D341Med (cell line): Measurements from ENCODE around the gene MYO1D.
"Not testable (repeated sequence)": the region's sequence is repeated elsewhere in the genome, so short reads cannot be mapped to it uniquely, and the experiment has no call there.

Experiments
- DNase-seq: peaks from one replicate; pipeline ENCODE4 v3.0.0; 2012; ENCODE audit warnings: low spot score

MYO1D gene

DNA sequence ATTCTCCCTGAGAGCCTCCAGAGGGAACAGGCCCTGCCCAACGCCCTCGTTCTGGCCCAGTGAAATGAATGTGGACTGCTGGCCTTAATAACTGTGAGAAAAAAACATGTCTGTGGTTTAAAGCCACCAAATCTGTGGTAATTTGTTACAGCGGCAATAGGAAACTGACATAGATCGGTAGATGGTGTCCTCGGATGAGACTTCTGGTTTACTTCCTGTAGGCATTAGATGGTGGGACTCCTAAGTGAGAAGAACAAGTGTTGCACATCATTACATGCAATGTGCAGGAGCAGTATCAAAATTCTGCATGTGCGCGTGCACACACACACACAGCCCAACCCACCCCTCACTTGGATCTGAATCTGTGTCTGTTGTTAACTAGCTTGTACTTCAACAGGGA is 348.1 kb downstream of the MYO1D start:
- no peak for DNase-seq

GRCh38 chr17:32527146-32527545 is 349.8 kb downstream of the MYO1D start:
- no peak for DNase-seq

DNA sequence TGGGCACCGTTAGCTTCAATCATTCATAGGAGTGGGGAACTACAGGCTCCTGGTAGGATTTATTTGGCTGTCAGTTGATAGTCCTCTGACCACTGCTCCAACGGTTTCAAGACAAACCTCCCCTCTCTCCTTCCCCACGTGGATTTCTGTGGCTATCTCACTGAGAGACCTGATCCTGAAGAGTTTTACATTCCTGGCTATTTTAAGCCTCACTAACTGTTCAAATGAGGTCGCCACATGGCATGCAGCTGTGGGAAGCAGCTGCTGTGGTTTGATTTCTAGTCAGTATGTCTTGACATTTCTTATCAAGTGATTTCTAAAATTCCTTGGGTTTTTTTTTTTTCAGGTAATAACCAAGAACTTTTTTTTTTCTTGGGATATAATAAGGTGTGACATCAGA is 351.8 kb downstream of the MYO1D start:
- DNase-seq = no peak

- not testable (repeated sequence) for DNase-seq
Measured at GRCh38 chr17:32524553-32524880, 352.4 kb downstream of the MYO1D start.

- no peak for DNase-seq
Measured at GRCh38 chr17:32523827-32524552, 352.9 kb downstream of the MYO1D start.

DNA sequence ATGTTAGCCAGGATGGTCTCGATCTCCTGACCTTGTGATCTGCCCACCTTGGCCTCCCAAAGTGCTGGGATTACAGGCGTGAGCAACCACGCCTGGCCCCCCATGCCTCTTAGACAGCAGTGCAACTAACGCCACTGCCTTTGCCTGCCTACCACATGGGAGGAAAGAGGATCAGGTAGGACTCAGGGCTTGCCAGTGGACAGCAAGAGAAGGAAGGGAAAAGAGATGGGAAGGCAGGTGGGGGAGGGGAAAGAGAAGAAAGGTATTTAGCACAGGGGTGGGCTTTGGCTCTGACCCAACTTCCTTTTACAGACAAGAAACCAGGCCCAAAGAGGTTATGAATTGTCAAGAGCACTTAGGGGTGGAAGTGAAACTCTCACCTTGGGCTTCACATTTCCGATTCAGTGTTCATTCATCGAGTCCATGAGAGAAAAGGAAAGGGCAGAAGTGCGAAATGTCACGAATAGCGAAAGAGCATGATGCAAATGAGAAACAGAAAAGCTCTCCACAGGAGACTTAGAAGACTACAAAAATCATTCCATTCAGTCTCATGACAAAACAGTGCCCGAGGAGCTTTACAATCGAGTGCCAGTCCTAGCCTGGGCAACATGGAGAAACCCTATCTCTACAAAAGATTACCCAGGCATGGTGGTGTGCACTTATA is 353.8 kb downstream of the MYO1D start:
- DNase-seq = no peak

DNA sequence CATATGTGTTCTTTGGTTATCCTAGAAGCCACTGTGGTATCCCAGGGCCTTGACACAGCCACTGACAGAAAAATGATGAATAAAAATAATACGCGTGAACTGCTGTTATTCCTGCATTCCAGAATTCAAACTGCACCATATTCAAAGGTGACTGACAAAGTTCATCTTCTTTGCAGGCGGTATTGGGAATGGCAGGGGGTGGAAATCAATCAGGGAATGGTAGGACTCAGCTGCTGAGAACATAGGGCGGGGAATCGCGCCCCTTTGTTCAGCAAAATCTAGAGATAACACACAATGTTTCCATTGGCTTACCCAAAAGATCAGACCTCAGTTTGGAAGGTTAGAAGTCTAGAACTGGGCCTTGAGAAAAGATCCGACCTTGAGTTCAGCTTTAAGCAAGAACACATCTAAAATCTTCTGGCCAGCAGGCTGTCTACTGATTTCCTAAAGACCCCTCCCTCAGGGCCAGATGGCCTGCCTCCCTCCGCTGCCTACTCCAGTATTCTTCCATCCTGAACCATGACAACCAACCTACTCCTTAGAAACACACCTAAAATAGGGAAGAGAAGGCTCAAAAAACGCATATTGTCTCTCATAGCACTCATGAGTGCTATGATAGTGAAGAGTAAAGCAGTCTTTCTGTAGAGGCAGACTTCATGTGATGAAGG is 356.1 kb downstream of the MYO1D start:
- no peak for DNase-seq

- DNase-seq = no peak
Measured at GRCh38 chr17:32520104-32520701, 356.7 kb downstream of the MYO1D start.

DNA sequence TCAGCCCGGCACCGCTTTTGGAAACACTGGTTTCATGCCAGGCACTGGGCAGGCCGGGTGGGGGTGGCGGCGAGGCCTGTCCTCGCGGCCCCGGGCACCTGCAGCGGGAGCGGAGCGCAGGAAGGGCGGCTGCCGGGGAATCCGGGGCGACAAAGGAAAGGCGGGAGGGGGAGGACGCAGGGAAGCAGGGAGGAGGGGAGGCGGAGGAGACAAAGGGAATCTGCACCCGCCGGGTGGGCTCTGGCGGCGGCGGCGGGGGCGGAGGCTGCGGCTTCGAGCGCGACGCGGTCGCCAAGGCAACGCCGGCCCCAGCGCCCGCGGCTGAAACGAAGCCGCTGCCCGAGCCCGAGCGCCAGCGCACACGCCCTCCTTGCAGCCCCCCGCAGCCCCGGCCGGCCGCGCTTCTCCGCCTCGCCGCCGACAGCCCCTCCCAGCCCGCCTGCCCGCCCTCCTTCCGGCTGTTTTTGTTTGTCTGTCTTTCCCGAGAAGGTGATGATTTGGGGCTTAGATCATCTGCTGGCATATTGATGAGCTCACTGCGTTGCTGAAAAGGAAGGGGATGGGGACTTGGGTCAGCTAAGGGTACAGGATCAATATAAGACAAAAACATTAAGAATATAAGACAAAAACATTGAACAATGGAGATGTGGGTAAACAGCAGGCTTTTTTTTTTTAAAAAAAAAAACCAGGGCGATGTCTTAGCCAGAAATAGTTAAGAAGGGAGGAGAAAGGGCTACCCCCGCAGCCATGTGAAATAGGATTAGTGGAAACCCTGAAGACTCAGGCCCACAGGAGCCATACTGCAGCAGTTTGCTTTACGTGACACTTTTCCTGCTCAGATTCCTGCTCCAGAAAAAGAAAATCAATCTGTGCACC is 357.5 kb downstream of the MYO1D start:
- DNase-seq = peak; percentile 93

GRCh38 chr17:32518646-32519227 is 358.2 kb downstream of the MYO1D start:
- DNase-seq = no peak

- no peak for DNase-seq
Measured at GRCh38 chr17:32517982-32518381, 358.9 kb downstream of the MYO1D start.

DNA sequence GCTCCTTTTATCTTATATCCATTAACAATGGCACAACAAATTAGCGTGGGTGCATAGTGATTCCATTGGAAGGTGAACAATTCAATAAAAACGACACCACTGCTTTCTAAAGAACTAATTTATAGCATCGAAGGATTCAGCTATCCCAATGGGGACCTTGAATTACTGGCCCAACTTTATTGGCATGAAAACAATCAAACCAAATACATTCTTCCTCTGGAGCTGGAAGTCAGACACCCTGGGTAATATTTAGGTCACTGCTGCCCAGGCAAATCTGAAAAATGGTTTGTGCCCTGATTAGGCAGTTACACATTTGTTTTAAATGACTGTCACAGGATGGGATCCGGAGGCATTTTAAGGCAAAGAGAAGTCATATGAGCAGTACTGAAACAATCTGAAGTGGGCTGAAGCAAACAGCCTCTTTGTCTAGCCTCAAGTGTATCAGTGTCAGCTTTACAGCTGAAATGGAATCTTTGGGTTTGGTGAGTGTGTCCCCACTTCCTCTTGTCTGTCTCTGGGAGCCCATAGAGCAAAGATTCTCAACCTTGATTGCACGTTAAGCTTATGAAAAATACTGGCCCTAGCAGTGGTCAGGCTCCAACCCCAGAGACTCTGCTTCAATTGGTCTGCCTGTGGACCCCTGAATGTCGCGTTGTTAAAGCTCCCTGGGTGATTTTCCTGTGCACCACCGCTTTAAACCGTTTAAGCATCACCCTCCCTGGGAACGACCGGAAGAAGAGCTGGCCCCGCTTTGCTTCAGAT is 359.8 kb downstream of the MYO1D start:
- DNase-seq = no peak

DNA sequence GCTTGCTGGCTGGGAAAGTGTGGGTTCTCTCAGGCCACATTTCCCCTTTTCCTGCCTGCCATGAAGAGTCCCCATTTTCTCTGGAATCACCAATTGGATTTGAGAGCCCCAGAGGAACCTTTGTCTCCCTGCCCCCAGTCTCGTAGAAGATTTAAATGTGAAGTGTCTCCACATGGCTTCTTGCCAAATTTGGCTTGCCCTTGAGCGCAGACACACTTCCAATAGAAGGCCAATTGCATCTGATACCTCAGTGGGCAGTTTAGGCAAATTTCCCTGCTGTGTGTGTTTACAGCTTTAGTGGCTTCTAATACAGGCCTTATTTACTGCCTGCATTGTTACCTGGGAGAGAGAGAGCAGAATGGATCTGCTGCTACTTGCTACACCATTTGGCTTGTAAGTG is 360.5 kb downstream of the MYO1D start:
- no peak for DNase-seq

DNA sequence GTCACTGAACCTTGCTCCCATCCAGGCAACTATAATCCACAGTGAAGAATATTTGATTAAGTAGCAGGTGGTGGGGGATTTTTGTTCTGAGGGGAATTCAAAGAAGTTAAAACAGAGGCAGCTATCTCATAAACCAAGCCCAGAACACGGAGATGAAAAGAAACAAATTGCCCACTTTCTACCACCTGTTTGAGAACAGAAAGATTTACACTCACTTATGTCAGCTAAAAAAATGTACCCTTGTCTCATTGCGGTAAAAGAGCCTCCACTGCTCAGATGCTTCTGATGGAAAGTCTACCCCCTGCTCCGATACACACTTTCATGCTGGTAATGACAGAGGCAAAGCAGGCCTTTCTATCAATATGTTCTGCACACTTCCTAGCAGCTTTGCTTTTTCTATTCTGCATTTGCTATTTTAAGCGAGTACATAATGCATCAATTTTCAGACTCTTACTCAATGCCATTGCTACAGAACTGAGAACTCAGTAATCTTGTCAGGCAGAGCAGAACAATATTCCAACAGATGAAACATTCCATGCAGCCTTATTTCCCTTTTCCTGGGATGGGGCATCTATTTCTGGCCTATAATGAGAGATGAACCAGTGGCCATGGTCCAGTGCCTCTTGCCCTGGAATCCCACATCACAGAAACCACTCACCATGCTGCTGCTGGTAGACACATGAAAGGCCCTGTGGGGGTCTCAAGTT is 361.1 kb downstream of the MYO1D start:
- DNase-seq = no peak

DNA sequence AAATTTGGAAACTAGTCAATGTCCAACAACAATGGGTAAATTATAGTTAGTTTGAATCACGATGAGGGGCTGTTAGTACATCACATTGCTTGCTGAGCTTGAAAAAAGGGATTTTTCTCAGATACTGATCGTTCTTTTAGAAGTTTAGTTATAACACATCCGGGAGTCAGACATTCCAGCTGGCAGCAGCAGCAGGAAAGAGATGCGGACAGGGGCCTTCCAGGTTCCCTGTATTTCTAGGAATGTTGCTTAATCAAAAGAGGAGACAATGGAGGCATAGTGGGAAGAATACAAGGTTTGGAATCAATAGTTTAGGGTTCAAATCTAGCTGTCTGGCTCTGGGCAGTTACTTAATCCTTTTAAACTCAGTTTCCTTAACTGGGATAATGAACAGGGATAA is 362.3 kb downstream of the MYO1D start:
- no peak for DNase-seq

- no peak for DNase-seq
Measured at GRCh38 chr17:32513579-32513978, 363.3 kb downstream of the MYO1D start.

DNA sequence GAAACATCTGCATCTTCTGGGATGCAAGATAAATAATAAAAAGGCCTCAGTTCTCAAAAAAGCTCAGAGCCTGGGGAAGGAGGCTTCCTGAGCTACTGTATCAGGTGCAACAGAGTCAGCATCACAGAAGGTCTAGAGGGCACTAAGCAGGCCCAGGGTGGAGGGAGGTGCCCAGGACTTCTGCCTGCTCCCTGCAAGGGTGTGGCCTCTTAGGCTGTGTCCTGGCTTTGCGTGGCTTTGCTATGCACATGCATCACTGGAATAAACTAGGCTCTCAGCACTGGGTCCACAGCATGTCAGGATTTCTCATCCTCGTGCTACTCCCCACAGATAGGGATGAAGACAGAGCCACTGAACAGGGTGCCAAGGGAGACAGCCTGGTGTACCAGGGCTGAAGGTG is 364.6 kb downstream of the MYO1D start:
- DNase-seq = no peak

DNA sequence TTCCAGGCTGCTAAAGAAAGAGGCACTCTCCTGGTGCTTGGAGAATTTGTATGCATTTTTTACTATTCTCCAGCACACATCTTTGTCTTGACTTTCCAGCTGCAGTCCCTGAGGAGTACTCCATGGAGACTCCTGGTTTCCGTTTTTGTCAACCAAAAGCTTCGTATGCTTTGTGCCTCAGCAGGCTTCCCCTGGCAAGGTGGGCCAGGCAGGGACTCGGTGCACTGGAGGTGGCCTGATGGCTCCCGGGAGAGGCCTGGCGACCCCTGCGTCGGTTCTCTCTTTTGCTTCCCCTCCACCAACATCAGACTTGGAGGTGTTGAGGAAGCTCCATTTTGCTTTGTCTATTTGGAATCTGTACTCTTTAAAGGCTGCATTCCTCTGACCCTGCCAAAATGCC is 366.5 kb downstream of the MYO1D start:
- DNase-seq = no peak

- DNase-seq = no peak
Measured at GRCh38 chr17:32508926-32509325, 368.0 kb downstream of the MYO1D start.
